Stimulated activated CD4-positive, alpha-beta T cell treated with anti-CD3 and anti-CD28 coated beads, Interleukin-2, amount 100 ng/mL, for 48 hours (primary cell): Measurements from ENCODE around the gene DAB1.

Source experiments
- DNase-seq, 2 donors: peaks; one replicate each; pipeline ENCODE4 v3.0.0-alpha.2; 2020

DAB1 gene

DNA sequence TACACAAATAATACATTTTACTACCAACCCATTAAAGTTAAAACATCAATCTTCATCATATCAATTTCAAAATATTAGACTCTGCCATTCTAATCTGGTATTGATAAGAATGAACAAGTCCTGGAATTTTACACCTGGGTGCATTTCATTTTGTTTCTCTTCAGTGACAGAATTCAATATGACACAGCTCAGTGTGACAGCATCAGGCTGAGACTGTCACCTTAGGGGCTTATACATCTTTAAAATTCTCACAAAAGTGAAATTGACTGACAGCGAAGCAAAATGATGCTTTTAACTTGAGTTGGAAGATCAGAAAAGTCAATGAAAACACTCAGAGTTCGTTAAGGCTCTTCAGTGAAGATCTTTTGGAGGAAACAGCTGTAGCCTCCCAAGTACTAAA is 213.0 kb downstream of the DAB1 start:
- DNase-seq: no peak

DNA sequence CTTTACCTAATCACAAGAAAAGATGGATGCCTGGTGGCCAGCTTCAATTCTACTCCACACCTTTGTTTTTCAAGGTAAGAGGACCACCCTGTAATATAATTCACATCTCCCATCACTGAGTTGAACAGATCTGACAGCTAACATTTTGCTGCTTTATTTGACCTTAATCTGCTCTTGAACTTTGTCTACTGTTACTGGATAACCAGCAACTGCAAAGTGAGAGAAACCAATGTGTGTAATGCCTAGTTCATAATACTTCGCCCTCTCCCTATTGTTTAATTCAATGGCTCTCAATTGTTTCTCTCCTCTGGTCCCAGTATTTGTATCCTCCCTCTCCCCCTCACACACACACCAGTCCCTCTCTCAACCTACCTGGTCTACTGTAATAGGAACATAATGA is 214.4 kb downstream of the DAB1 start:
- DNase-seq: no peak

DNA sequence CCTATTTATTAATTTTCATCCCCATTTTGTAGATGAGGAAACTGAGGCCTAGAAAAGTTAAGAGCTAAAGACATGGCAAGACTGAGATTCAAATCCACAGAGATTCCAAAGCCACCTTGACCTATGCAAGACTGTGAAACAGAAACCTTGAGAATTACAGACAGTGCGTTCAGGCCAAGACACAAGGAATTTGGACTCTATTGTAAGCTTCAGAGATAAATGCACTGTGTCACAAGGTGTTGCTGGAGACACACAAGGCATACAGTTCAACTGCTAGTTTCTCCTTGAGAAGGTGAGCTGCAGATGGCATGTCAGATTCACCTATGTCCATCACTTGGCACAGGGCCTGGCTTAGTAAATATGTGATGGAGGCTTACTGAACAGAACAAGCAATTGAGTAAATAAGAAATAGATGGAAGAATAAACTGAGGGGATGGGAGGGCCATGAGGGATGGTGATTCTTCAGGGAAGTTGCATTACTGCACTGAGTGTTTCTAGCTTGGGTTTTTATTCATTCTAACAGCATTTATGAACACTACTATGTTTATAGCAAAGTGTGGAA is 215.0 kb downstream of the DAB1 start:
- no peak for DNase-seq

DNA sequence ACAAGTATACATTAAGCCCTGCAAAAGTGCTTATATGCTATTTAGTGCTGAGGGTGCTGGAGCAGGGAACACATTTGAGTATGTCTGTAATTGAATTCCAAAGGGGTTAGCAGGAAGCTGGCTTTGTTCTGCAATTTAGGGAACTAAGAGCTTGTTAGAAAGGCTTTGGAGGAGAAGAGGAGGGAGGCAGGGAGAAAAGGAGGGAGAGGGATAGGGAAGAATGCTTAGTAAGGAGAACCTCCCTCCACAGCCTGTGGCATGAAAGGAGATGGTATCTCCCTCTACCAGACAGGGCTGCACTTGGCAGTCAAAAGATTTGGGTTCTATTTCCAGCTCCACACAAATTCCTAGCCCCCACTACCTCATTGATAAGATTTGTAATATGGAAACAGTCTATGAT is 217.8 kb downstream of the DAB1 start:
- no peak for DNase-seq

DNA sequence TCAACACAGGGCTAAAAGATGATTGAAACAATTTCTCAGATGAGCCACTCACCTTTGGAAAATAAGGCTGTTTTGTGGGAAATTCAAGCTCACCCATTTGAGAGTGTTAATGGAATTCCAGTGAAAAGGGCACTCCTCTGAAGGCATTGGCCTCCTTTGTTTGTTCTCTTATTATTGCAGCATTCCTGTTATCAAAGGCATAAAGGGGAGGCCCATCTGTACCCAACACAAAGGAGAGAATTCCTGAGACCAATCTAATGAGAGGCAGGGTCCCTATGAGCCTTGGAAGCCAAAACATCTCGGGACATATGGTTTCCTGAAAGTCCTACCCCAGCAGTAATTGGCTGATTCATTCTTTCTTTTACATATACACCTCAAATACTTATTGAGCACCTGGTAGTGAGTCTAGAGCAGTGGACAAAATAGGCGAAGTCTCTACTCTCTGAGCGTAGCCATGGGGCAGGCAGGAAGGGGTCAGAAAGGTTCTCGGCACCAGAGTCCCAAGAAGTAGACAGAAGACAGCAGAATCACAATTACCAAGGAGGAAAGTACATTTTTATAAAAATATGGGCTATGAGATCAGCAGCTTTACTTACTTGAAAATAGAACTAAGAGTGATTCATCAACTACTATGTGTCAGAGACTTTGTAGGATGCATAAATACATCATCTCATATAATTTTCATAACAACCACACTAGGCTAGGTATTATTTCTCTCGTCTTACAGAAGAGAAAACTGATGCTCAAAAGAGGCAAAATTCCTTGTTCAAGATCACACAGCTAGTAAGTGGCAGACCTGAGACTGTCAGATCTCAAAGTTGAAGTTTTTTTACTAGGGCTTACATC is 218.7 kb downstream of the DAB1 start:
- no peak for DNase-seq

DNA sequence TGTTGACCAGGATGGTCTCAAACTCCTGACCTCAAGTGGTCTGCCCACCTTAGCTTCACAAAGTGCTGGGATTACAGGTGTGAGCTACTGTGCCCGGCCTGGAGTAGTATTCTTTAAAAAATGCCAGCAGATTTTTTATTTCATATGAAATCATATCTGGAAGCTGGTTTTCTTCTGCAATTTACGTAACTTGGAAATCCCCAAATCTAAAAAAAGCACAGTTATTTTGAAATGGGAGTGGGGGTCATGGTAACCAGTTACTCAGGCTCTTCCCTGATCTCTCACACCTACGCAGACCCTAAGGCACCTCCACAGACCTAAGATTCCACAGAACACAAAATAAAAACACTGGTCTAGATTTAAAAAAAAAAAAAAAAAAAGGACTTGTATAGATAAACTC is 219.8 kb downstream of the DAB1 start:
- no peak for DNase-seq

DNA sequence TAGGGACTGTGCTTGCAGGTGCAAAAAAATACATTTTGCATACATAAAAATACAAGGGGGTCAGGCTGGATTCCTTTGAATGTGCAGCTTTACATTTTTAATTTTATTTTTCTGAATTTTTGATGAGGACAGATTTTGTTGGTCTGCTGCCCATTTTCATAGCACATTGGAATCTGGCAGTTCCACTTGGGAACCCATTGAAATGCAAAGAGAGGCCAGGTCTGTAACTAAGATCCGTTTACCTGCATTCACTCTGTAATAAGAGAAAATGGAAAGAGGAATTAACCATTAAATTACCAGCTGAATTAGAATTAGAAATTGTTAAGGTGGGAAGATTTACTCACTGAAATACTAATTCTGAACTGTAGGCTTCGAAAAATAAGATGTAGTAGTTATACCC is 221.6 kb downstream of the DAB1 start:
- DNase-seq: no peak

DNA sequence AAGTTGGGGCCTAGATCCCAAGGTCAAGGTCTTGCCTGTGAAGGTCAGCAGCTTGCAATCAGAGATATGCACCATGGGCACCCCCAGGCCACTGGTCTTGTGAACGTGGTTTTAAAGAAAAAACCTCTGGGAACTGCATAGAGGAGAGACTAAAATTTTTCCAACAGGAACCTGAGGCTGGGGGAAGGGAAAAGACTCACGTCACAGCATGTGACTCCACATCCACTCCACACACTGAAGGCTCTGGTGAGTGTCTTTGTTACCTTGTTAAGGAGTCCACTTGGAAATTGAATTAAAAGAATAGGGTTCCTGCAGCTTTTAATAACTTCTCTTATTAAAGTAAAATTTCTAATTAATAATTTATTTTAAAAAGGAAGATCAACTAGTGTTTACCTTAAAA is 224.9 kb downstream of the DAB1 start:
- no peak for DNase-seq

DNA sequence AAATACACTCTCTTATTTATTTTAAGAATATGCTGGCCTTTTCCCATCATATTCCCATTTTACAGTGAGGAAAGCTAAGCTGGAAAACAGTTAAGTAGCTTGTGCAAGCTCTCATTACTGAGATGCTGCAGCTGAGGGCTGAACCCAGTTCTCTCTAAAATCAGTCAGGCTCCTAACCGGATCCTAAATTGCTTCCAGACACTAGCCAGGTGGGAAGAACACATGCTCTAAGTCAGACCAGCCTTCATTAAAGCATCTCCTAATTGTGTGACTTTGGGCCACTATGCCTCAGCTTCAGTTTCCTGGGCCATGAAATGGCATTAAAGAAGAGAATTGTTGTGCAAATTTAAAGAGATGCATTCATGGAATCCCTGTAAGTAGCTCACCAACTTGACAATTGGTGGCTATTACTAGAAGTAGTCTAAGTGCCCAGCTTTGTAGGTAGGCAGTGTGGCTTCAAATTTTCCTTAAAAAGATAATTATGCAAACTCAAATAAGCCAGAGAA is 228.4 kb downstream of the DAB1 start:
- no peak for DNase-seq

DNA sequence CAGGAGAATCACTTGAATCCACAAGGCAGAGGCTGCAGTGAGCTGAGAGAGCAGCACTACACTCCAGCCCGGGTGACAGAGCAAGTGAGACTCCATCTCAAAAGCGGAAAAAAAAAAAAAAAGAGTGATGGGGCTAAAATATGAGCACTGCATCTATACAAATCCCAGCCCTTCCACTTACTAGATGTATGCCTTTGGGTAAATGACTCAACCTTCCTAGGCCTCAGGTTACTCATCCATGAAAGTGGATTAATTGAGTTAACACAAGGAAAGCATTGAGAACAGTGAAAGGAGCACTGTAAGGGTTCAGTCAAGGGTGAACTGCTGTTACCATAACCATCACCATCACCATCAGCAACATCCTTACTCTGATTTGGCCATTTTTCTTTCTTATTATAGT is 231.6 kb downstream of the DAB1 start:
- no peak for DNase-seq

DNA sequence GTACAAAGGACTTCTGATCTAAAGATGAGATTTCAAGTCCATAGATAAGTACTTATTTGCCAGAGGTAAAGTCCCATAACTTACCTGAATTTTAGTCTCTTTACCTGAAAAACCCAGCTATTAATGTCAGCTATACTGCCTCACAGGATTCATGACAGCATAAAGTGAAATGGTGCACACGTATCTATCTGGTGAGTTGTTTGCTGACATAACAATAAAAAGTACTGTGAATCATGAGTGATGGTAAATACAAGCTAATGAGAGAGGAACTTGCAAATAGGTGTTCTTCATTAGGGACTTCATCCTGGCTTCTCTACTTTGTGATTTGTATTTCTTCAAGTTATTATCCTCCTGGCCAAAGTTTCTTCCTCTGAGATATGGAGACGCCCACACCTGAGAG is 233.0 kb downstream of the DAB1 start:
- DNase-seq: no peak

DNA sequence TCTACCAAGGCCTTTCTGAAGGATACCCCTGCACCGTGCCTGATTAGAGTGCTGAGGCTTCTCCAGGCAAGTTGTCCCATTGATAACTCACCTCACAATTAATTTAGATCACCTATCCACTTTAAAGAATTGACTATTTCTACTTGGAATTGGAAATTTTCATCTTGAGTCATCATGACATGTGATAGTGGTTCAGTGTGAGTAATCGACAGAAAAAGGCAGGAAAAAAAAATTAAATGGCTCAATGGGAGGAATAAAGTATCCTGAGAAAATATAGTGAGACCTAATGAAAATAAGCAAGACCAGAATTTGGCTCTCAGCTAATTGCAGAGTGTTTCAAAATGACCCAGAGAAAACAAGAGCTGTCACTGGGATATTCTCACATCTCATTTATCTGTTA is 235.7 kb downstream of the DAB1 start:
- no peak for DNase-seq

DNA sequence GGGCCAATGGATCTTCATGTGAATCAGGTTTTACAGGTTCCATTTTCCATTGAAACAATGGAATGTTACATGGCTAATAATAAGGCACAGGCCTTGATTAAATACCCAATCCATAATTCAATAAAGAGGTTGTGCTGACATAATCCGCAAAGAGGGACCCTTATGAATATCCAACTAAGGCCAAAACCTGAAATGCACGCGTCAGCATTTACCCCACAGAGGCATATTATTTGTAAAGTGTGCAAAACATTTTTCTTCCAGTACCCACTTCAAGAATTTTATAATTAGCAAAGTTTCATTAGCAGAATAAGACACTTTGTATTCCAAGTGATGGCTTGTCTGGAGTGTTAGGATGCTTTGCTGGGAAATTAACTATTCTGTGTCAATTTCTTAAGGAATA is 237.4 kb downstream of the DAB1 start:
- no peak for DNase-seq

DNA sequence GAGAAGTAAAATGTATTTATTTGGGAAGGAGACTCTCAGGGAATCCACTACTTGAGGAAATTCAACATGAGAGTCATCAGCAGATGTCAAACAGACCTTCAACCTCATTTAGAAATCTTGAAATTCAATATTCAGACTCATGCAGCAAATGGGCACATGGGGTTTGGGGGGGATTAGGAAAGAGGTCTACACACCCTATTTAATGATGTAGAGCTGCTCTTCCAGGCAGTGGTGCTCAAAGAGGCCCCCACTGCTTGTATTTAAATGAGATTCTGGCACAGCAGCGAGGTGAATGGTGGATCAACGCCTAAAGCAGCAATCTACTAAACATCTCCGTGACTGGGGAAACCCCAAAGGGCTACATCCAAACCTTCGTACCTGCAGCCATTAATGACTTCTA is 244.9 kb downstream of the DAB1 start:
- DNase-seq: no peak

DNA sequence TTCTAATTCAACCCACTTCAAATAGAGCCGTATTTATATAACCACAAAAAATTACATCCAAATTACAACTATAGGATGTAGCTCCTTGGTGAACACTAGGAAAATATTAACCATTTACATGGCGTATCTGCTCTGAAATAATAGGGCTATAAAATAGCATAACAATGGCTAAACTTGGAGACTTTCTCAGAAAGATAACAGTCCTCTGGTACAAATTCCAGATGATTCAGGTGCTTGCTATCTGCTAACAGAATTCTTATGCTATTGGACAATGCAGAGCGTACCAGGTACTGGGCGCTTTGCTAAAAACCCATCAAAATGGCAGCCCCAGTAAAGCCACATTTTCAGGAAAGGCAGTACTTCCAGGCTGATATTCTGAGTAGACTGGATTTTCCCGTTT is 248.4 kb downstream of the DAB1 start:
- no peak for DNase-seq

DNA sequence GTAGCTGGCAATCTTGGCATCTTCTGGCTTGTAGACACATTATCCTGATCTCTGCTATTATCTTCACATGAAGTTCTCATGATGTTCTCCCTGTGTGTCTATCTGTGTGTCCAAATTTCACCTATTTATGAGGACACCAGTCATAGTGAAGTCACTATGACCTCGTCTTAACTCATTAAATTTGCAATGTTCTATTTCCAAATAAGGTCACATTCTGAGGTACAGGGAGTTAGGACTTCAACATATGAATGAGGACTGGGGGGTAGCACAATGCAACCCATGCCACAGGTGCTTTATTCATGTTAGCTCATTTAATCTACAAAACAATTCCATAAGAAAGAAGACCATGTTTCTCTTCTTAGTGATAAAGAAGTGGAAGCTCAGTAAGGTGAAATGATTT is 251.8 kb downstream of the DAB1 start:
- DNase-seq: no peak

DNA sequence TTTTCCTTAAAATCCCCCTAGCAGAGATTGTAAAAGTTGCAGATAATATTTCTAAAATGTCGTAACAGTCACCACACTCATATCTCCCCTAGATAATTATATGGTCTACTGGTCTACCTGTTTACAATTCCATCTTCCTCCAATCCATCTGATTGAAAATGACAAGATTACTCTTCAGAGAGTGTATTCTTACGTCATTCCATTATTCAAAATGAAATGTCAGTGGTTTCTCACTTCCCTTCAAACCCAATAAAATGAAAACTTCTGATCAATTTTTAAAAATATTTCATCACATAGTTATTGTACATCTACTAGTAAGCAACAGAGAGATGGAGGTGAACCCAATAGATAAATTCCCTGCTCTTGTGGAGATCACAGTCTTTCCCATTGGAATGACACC is 255.9 kb downstream of the DAB1 start:
- no peak for DNase-seq

DNA sequence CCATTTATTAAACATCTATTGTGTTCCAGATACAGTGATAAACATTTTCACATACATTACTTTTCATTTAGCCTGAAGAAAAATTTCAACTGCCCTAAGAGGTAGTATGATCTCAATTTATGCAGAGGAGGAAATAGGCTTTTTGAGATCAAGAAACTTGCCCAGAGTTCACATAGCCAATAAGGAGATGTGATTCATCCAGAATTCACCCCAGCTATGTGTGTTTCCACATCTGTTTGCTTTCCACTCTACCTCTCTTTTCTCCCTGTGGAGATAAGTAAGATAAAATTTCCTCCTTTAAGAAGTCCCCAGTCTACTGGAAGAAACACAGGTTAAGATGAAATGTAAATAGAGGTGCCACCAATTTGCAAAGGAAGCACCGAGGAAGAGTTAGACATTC is 258.3 kb downstream of the DAB1 start:
- no peak for DNase-seq

DNA sequence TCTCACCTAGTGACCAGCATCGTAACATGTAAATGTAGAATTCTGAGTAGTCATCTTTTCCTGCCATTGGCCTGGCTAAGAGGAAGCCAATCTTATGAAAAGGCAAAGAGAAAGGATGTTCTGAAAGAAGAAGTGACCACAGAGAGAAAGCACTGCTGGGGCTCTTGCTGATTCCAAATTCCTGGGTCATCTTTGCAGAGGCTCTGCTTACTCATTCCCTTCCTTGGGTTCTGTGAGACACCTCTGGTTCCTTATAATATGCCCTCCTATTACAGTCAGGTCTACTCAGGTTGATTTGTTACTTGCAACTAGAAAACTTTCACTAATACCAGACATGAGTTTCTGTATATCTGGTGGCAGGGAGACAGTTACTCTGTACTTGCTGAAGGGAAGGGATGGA is 259.3 kb downstream of the DAB1 start:
- no peak for DNase-seq

DNA sequence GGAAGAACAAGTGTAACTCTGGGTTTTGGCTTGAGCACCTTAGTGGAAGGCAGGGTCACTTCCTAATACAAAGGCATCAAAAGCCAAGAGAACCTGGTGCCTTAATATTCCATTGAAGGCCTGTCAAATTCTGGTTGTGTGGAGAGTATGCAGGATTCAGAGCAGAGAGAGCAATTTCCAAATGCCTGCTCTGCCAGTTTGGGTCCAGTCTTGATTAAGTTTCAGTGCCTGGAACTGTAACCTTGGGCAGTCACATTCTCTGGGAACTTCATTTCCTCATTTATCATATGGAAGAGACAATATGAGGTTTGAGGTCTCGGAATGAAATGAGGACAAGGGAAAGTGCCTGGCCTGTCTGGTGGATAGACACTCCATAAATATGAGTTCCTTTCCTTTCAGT is 260.1 kb downstream of the DAB1 start:
- no peak for DNase-seq

DNA sequence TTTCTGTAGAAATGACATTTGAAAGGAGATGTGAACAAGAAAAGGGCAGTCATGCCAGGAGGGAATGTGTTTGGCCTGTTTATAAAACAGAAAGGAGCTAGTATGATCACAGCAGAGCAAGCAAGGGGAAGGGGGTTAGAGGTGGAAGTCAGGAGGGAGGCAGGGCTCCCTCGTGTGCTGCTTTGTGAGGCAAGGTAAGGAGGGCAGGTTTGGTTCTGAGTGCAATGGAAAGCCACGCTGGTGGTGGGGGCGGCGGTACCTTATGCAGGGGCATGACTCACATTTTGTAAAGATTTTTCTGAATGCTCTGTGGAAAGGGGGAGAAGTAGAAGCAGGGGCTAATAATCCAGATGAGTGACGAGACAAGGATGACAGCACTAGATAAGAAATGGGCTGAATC is 260.5 kb downstream of the DAB1 start:
- DNase-seq: no peak

DNA sequence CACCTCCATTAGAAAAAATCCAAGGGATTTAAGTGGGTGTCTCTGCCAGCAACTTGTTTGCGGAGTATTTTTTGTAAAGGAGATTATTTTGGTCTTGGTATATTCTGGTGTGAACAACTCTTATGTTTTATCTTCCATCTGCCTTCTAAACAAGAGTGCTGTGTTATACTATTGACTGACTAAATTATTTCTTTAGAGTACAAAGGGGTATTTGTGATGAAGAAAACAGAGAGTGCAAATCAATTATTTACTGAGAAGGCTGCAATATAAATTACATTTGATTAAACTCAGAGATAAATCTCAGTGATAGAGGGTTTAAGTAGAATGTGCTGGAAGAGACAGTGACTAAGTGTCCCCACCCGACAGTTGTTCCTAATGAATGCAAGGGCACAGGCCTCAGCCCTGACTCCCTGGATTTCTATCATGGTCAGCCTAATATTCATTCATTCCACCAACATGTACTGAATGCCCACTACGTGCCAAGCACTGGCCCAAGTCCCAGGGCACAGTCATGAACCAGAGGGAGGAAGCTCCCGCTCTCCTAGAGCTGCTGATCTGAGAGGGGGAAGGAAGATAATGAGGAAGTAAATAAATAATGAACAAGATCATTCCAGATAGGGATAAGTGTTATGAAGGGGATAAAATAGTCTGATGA is 261.1 kb downstream of the DAB1 start:
- DNase-seq: no peak

DNA sequence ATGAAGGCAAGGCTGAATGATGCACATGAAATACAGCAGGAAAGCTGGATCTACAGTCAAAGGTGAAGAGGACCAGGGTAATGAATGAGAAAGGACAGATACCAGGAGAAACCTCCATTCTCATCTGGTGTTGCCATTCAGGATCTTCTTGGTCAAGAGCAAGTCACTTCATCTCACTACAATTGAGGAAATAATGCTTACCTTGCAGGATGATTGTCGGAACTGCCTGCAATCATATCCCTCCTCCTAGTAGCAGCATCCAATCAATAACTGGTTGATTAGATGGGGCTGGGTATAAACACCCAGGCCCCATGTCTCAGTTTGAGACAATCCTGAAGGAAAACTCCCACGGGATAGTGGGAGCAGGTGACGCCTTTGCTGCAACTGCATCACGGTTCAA is 263.3 kb downstream of the DAB1 start:
- no peak for DNase-seq

DNA sequence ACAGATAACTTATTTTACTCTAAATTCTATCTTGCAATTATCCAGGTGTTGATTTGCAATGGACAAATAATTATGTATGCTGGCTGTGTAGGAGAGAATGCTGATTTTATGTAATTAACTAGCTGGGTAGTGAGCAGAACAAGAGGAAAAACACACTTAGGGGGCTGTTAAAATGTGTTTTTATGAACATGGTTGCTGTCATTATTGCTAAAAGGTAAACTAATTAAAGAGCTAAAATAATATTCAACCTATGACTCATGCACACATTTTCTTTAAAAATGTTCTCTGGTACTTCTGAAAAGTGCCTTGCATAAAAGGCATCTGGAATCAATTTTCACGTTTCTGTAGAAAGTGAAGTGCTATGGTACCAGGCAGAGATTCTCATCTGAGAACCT is 265.3 kb downstream of the DAB1 start:
- DNase-seq: no peak
